Right hindlimb (tissue), 1 donor: Measurements from ENCODE around the gene CDK5RAP3.
A peak's percentile ranks its signal among the peaks of the same experiment; 100 is the strongest.

Experiments
- DNase-seq: peaks from one replicate; pipeline ENCODE4 v3.0.0-alpha.2; 2018

CDK5RAP3 gene

DNA sequence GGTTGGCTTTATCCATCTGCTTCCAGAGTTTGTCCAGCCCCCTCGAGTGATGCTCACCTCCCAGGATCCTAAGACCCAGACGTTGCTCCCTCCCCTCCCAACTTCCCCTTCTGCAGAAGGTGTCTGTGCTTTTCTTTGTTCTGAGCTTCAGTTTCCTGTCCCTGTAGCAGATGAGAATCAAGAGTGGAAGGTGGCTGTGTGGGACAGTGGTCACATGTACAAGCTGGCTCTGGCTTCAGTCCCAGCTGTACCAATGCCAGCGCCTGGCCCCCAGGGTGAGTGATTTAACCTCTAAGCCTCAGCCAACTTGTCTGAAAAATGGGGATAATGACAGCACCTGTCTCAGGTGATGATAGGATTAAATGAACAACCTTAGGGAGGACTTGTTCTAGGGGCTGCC lies 21.0 kb upstream of the CDK5RAP3 start:
- no peak for DNase-seq

DNA sequence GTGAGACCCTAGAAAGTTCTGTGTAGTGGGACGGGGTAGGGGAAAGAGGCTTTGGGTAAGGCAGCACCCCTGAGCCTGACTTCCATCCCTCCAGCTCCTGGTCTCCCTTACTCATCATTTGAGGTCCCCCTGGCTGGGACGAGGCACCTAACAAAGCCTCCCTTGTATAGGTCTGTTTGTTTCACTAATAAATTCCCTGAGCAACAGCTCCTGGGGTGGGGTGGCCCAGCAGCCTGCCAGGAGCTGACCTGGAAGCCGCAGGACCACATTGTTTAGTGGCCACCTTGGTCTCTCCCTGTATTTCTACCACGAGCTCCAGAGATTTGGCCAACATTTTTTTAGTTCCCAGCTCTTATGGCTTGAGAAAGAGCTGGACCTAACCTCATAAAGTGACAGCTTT lies 20.5 kb upstream of the CDK5RAP3 start:
- no peak for DNase-seq

DNA sequence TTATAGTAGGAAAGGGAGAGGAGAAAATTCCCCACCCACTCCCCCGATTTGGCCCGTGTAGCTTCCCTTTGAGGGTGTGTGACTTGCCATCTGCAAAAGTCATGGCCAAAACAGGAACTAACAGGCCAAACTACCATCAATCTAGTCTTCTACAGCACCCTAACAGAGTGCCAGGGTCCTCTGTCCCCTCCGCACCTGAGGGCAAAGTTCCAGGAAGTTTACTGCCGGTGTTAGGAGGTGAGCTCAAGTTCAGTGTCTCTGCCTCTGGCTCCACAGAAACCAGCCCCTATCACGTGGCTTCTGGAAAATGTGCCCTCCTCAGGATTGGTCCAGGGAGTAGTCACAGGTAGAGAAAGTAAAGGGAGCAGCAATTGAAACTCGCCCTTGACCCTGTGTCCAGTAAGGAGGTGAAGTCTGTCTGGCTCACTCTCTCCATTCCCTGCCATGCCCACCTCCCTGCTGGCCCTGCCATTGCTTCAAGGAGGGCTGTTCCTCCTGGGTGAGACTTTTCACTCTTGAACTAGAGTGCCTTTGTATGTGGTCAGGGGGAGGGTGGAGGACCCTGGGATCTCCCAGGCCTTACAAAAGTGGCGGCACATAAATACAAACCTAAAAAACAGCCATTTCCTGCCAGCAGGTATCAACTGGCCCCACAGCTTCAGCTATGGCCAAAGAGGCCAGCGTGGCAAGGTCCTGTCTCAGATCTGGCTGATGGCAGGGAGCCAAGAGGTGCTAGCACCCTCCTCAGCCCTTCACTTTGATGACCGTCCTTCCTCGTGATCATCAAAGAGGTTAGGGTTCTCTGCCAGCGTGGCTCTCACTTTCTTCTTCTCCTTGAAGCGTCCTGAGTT lies 18.5 kb upstream of the CDK5RAP3 start:
- no peak for DNase-seq

DNA sequence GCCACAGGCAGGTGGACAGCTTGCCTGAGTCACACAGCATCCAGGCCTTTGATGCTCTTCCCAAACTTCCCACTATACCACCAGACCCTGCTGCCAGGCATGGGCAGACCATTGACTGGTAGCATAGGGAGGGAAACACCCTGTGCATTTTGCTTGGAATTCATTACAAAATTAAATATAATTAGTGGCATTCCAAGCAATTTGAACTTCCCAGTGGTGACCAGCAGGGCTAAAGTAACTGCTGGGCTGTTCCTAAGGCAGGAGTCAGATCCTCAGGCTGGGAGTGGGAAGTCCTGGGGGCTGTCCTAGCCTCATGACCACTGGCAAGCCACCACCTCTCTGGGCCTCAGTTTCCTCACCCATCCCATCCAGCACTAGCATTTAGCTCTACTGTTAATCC lies 17.0 kb upstream of the CDK5RAP3 start:
- no peak for DNase-seq

DNA sequence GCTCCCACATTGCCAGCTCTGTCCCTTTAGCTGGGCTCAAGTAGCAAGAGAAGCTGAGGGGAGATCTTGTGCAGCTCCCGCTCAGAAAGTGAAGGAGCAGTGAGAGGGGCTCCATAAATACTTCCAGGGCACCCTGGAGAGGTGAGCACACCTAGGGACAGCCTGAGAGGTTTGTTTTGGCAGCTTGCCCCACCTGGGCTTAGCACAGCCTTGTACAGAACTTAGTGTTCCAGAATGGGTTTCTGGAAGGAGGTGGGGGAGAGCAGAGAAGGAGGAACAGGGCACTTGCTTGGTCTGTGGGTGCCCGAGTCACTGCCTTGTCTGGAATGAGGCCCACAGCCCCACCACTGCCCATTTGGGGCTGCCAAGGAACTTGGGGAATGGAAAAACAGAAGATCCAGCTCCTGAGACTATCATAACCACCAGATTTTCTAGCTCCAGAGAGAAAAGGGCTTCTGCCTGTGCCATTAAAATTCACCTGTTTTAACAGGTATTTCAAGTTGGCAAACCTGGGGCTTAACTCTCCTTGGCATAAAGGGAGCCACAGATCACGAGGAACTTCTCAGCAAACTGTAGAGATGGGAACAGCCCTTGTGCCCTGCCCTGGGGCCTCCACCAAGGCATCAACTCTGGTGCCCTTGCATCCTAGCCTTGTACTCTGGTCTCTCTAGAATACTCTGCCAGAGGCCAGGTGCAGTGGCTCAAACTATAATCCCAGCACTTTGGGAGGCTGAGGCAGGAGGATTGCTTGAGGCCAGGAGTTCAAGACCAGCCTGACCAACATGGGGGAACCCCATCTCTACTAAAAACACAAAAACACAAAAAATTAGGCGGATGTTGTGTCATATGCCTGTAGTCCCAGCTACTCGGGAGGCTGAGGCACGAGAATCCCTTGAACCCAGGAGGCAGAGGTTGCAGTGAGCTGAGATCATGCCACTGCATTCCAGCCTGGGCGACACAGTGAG lies 15.1 kb upstream of the CDK5RAP3 start:
- no peak for DNase-seq

DNA sequence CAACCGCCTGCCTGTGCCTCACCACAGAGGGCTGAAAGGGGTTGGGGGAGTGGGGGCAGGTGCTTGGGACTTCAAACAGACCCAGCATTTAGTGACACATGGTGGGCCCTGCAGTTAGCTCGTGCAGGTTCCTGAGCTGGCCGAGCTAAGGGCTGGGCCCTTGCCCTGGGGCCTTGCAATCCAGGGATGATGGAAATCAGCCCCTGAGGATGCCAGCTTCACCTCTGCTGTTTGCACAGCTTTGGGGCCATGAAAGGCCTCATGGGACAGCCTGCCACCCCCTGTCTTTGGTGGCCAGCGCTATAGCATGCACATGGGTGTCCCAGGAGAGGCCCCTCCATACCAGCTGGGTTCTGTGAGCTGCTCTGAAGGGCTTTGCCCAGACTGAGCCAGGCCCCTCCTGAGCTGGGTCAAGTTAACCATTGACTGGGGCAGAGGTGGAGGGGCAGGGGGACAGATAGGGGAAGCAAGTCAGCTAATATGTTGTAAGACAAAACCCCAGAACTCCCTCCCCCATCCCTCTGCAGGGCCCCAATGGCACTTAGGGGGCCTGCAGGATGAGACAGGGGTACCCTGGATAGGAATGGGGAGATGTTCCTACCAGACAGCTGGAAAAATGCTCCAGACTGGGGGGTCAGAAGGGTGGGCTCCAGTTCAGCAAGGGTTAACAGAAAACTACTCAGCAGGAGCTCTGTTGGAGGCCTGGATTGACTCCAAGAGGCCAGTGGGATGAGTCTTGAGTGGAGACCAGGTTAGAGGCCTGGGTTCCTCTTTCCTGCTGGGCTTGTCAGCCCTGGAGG lies 13.9 kb upstream of the CDK5RAP3 start:
- no peak for DNase-seq

DNA sequence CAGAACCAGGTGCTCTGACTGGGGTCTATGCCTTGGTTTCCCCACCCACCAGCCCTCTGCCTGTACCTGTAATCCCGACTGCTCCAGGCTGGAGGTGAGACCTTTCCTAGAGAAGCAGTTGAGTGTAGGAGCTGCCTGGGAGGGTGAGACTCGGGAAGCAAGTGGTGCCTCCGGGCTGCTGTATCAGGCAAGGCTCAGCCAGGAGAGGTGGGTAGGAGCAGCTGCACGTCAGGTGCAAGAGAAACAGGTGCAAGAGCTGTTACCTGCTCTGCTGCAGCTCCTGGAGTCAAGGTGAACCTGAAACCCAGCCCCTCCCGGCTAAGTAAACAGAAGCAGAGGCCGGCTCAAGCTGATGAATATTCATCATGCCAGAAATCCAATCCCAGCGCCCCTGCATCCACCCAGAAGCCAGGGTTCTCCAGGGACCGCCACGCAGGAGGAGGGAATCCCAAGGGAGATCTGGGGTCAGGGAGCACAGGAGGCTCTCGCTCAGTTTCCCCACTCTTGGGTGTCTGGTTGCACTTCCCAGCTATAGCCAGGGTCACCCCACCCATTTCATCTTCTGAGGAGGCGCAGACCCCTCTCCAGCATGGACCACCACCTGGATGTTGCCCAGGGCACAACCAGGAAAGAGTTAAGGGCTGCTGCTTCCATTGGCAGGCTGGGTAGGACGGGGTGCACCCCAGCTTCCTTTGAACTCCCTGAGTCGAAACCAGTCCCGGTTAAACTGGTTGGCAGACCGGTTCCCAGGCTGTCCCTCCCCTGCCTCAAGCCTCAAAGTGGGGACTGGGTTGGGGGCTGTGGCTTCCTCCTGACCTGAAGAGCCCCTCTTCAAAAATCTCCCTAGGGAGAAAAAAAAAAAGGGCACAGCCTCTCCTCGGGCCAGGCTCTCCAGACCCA lies 13.1 kb upstream of the CDK5RAP3 start, which contains the start of gene PRR15L:
PRR15L (minus strand) TSS at position 293 of the 900 bp plus-strand sequence. CDS start 4,649 bp downstream, outside the sequence.
- DNase-seq = no peak

DNA sequence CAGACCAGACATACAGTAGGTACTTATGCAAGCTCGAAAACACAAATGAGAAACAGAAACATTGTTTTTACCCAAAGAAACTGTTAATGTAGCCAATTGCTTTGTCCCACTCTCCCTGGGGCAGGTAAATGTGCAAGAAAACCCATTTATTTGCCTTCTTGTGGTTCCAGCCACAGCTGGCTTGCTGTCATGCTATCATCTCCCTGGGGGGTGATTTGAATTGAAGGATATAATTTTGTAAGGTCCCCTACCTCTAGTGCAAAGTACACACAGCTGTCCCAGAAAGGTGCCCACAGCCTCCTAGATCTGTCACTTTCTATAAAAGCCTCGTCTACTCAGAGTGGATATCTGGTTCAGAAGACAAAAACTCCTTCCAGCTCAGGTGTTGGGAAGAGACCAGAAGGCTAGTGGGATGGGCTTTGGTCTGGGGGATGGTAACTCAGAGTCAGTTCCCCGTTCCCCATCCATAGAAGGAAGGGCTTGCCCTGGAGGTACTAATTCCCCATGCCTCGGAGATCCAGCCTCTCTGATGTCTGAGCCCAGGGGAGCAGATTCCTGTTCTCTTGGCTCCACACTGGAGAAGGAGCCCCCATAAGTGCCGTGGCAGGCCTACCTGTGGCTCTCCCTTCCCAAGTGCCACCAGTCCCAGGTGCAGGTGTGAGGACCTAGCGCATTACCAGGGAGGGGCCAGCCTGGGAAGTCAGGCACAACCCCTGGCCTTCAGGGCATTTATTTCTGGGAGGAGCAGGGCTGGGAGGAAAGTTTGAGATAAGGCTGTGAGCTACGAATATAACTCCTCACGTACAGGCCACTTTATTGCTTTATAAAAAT lies 10.9 kb upstream of the CDK5RAP3 start:
- DNase-seq = no peak

DNA sequence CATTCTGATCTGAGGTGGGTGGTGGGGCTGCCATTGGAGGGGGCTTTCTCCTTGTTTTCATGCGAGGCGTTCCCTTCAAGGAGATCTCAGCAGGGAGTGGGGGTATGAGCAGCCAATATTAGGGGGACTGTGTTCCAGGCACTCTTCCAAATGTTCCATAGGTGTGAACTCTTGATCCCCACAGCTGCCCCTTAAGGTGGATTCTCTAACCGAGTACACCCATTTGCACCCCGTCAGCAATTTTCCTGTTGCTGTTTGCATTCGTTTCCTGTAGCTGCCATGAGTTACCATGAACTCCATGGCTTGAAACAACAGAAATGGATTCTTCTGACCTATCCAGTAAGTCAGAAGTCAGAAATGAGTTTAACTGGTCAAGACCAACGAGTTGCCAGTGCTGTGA lies 9.5 kb upstream of the CDK5RAP3 start:
- no peak for DNase-seq

DNA sequence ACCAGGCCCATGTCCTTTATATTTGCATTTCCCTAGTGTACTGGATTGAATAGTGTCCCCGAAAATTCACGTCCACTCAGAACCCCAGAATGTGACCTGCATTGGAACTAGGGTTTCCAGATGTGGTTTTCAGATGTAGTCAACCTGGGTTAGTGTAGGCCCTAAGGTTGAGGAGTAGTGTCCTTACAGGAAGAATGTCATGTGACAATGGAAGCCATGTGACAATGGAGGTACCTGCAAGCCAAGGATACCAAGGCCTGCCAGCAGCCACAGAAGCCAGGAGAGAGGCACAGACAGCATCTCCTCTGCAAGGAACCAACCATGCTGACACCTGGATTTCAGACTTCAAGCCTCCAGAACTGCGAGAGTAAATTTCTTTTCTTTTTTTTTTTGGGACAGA lies 8.0 kb upstream of the CDK5RAP3 start:
- no peak for DNase-seq

DNA sequence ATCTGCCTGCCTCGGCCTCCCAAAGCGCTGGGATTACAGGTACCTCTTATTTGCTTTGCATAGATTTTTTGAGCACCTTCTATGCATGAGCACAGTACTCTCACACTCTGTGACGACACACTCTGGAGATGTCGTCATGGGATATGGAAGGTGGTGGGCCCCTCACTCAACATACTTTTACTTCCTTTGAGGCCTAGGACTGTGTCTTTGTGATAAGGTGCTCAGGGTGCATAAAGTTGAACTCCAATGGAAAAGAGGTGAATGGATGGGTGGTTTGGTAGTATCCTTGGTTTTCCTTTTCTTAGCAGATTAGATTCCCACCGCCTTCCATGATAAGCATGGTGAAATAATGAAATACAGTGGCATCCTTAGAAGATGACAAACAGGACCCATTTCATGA lies 6.1 kb upstream of the CDK5RAP3 start:
- no peak for DNase-seq

DNA sequence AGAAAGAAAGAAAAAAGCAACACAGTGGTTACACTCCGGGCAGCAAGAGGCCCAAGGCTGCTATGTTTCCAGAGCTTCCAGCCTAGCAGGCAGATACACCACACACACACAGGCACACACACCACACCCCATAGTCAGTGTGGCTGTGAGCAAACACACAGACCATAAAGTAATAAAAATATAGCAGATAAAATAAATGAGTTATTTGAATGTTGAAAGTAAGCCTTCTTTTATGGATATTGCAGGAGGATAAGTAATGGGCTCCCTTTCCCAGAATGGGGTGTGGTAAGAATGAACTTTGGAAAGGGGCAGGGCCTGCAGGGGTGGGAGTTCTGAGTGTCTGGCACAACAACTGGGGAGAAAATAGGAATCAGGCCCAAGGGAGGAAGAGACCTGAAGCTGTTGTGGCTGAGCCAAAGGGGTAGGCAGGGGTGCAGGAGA lies 4.8 kb upstream of the CDK5RAP3 start:
- DNase-seq = no peak

DNA sequence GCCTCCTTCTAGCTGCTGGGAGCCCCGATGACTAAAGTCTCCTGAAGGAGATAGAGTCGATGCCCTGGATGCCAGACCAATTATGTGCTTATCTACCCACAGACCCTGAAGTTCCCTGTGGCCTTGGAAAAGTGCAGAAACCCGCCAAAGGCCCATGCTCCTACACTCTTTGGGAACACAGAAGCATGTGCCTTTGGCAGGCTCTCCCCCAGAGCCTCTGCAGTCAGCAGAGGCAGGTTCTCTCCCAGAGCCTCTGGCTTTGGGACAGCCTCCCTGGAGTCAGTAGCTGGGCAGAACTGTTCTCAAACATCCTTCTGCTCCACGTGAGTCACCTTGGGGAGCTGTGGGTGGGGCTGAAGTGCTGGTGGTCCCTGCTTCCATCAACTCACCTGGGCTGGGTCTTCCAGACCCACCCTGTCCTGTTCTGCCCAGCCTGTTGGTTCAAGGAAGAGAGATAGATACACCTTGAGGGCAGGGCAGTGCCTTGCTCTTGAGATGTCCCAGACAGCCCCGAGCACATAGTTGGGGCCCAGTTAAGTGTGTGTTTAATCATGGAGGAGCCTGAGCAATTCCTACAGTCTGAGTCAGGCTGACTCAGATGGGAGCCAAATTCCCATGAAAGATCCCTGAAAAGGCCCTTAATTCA lies 3.2 kb upstream of the CDK5RAP3 start:
- no peak for DNase-seq

DNA sequence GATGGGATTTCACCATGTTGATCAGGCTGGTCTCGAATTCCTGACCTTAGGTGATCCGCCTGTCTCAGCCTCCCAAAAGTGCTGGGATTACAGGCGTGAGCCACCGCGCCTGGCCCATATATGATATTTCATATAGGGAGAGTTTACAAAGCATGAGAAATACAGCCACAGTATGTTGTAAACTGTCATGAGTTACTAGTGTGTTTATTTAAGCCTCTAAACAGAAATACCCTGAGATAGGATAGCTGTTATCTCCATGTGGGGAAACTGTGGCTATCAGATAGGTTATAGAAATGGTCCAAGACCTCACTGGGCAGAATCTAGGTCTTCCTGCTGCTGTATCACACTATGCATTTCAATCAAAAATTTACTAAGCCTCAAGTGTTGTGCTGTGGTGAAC lies 2.1 kb upstream of the CDK5RAP3 start:
- DNase-seq = no peak

DNA sequence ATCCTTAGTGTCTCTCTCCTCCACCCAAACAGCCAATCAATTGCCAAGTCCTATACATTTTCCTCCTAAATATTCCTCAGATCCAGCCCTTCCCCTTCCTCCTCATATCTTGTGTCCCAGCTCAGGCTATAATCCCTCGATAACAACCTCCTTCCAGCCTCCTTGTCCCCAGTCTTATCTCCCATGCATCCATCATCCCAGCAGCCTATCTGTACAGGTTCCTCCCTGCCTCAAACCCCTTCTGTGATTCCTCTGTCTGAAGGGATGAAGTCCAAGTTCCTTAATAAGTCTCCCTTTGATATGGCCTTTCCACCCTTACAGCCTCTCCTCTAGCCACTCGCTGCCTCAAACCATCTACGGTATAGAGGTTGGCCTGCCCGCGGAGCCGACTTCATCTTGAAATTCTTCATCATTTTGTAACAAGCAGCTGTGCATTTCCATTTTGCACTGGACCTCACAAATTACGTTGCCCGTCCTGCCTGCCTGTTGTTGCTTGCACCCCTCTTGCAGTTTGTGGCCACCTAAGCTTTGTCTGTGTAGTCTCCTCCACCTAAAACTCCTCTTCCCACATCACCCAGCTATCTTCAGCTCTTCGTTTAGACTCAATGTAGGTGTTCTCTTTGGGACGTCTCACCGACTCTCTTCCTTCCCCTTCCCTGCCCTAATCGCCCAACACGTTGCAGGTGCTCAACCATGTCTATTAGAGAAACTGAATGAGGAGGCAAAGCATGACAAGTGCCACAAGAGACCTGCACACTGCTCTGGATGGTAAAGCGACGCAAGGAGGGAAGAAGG lies 786 bp upstream of the CDK5RAP3 start:
- no peak for DNase-seq

DNA sequence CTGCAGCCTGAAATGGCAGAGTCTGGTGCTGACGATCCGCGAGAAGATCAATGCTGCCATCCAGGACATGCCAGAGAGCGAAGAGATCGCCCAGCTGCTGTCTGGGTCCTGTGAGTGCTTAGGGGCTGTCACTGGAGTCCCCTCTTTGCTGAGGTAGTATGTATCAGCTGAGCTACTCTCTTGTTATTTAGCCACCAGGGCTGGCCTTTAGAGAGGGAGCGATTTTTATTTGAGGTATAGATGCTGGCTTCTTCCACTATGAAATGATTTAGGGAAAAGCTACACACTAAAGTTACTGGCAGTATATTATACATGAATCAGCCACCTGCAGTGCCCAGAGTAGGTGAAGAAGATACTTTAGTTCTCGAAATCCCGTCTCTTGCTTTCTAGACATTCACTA lies 2.6 kb downstream of the CDK5RAP3 start:
- DNase-seq = no peak

DNA sequence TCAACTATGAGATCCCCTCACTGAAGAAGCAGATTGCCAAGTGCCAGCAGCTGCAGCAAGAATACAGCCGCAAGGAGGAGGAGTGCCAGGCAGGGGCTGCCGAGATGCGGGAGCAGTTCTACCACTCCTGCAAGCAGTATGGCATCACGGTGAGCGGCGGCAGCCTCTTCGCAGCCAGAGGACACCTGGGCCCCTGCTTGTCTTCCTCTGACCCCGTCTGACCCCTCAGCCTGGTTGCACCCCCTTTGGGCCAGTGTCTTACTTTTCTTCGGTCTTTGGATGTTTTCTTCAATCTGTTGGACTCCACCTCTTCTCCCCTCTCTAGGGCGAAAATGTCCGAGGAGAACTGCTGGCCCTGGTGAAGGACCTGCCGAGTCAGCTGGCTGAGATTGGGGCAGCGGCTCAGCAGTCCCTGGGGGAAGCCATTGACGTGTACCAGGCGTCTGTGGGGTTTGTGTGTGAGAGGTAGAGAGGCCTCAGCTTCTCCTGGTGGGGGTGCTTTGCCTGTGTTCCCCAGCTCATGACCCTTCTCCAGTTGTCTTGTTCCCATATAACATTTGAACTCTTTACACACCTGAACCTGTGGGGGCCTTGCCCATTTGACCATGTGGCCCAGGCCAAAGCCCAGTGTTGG lies 4.4 kb downstream of the CDK5RAP3 start:
- no peak for DNase-seq

DNA sequence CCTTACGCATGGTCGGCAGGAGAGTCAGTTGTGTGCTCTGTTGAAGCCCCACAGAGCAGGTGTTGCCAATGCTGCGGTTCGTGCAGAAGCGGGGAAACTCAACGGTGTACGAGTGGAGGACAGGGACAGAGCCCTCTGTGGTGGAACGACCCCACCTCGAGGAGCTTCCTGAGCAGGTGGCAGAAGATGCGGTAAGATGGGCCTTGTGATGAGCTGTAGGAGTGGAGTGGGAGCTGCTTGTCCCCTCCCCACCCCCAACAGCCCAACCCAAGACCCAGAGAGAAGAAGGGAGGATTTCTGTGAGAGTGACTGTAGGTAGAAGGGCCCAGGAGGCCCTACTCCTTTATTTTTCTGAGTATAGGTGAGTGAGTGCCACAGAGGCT lies 4.9 kb downstream of the CDK5RAP3 start:
- DNase-seq = no peak

DNA sequence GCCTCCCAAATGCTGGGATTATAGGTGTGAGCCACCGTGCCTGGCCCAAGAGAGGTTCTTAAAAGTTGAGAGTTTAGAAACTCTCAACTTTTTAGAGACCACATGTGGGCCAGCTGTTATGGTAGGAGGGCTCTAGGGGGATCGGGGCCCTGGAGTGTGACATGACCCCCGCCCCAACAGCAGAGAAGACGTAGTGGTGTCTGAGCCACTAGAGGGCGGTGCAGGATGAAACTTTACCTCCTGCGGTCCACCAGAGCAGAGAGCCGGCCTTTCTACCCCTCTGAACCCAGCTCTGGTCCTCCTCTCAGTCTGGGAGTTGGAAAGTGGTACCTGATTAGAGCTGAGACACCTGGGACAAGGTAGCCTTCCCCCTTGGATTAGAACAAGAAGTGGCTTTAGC lies 7.4 kb downstream of the CDK5RAP3 start:
- DNase-seq = peak; percentile 62
